Transverse colon (tissue), 4 donors: ENCODE results near the gene CHMP1A. TPM values are rescaled to one million over a fixed set of nuclear protein-coding genes. Genes with fewer than 3 reads are reported as not detected.

ENCODE experiments used
- DNase-seq: peaks from one replicate; pipeline ENCODE4 v3.0.0-alpha.2; 2019
- H3K27ac ChIP-seq, 4 donors: fragments of 200-600 bp; sonication (generic); 2 replicates each; pipeline ENCODE4 v1.5.1; 2016 to 2018; ENCODE audit warnings: inconsistent platforms in 4 of 4
- H3K27me3 ChIP-seq: fragments of 200-600 bp; sonication (generic); 2 replicates; pipeline ENCODE4 v1.5.1; 2017; ENCODE audit warnings: inconsistent platforms
- H3K36me3 ChIP-seq, 4 donors: fragments of 200-600 bp; sonication (generic); 2 replicates each; pipeline ENCODE4 v1.5.1; 2017 to 2019; ENCODE audit warnings: inconsistent platforms in 4 of 4
- H3K4me1 ChIP-seq, 4 donors: fragments of 200-600 bp; sonication (generic); 2 replicates each; pipeline ENCODE4 v1.5.1; 2017 to 2020; ENCODE audit warnings: inconsistent platforms in 4 of 4
- H3K4me3 ChIP-seq, 4 donors: fragments of 200-600 bp; sonication (generic); 1 replicate in 1 of 4; 2 replicates in 3 of 4; pipeline versions ENCODE4 v1.5.1 to v1.6.1; 2017 to 2019; ENCODE audit warnings: inconsistent platforms in 4 of 4
- H3K9me3 ChIP-seq, 2 donors: fragments of 200-600 bp; sonication (generic); 2 replicates each; pipeline ENCODE4 v1.5.1; 2017 to 2019; ENCODE audit warnings: inconsistent platforms in 2 of 2
- EP300 ChIP-seq: sonication (generic); formaldehyde crosslinking; IDR thresholded peaks from one replicate; pipeline ENCODE4 v1.6.1; 2017; ENCODE audit warnings: antibody characterized with exemption, low read depth
- POLR2A ChIP-seq: fragments of 450-650 bp; IDR thresholded peaks from one replicate; pipeline ENCODE4 v1.6.1; 2016; ENCODE audit warnings: antibody characterized with exemption, mild to moderate bottlenecking, moderate library complexity
- POLR2AphosphoS5 ChIP-seq, 3 donors: sonication (generic); formaldehyde crosslinking; IDR thresholded peaks; one replicate each; pipeline ENCODE4 v1.6.1; 2016; ENCODE audit warnings: antibody characterized with exemption in 3 of 3
- WGBS, 2 donors: methylation state at CpG; one replicate each; pipeline ENCODE4 v1.1.5; 2018; ENCODE audit warnings: low coverage in 1 of 2; 5-methylcytosine and 5-hydroxymethylcytosine counted together
- in situ Hi-C, 4 donors: fragments of 200-750 bp; cut with MboI; loops; one replicate each; pipeline versions ENCODE4 v1.15.0 to v1.15.1; 2017; ENCODE audit warnings: low sequenced_read_pairs in 3 of 4, low pct_ligation_motif_present in 1 of 4, low pct_unique_long_range_greater_than_20kb in 1 of 4
- intact Hi-C: fragments of 100-400 bp; cut with DNase I; formaldehyde crosslinking; loops from one replicate; pipeline ENCODE4 v1.15.1; 2023; ENCODE audit warnings: low total_unique reads
- total RNA-seq, 4 donors: library from RNA; depleted of rRNA; stranded (reverse); fragments of >200 nt; gene quantifications; one replicate each; pipeline ENCODE4 v1.1.0, GENCODE V29; 2016
- TF ChIP-seq, protein P1 (sequence below), 5 experiments: fragments of 200-600 bp in 3 of 5; fragments of 450-650 bp in 2 of 5; sonication (generic) in 3 of 5; IDR thresholded peaks; 1 replicate in 2 of 5; 2 replicates in 3 of 5; pipeline ENCODE4 v1.5.1; 2016 to 2017; ENCODE audit warnings: antibody characterized with exemption in 5 of 5, inconsistent platforms in 3 of 5, mild to moderate bottlenecking in 2 of 5, moderate library complexity in 1 of 5

CHMP1A gene
- total RNA-seq, 4 donors from 2014 or later: 131 to 184 (median 144) TPM

DNA sequence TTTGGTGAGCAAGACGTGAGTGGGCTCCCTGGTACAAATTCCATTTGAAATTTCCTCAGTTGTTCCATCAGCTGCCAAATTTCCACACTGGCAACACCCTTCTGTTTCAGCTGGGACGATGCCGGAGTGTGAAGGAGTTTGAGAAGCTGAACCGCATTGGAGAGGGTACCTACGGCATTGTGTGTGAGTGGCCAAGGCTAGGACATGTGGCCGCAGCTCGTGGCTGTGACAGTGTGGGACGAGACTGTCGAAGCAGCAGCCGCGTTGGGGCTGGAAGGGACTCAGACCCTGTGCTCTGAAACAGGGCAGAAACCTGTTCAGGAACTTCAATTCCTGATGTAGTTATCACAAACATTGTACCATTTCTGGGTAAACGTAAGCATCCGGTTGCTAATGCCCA, 31.6 kb upstream of the CHMP1A start:
- H3K27ac ChIP-seq: no peak overlapping the region
- in situ Hi-C loops: no loop called here
- TF ChIP-seq EP300 (no peak), POLR2AphosphoS5 (IDR thresholded peaks at IDR 0.05) (no peak), POLR2A (no peak)
- TF ChIP-seq, protein P1, sequence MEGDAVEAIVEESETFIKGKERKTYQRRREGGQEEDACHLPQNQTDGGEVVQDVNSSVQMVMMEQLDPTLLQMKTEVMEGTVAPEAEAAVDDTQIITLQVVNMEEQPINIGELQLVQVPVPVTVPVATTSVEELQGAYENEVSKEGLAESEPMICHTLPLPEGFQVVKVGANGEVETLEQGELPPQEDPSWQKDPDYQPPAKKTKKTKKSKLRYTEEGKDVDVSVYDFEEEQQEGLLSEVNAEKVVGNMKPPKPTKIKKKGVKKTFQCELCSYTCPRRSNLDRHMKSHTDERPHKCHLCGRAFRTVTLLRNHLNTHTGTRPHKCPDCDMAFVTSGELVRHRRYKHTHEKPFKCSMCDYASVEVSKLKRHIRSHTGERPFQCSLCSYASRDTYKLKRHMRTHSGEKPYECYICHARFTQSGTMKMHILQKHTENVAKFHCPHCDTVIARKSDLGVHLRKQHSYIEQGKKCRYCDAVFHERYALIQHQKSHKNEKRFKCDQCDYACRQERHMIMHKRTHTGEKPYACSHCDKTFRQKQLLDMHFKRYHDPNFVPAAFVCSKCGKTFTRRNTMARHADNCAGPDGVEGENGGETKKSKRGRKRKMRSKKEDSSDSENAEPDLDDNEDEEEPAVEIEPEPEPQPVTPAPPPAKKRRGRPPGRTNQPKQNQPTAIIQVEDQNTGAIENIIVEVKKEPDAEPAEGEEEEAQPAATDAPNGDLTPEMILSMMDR (IDR thresholded peaks at IDR 0.05): no peak
- no peak overlapping the region for H3K4me3 ChIP-seq
- intact Hi-C loops: no loop called here
- WGBS, 2 donors: 84 to 94% methylated on average over 8 to 13 of the region's 13 CpGs
- no peaks in the 10 kb centered on the region for H3K9me3 ChIP-seq
- H3K4me1 ChIP-seq: peaks cover 6 to 26% (median 15%) of the 10 kb centered on the region in 4 donors
- DNase-seq: no peak
- no peaks in the 10 kb centered on the region for H3K27me3 ChIP-seq
- H3K36me3 ChIP-seq: peaks cover 0 to 22% (median 9%) of the 10 kb centered on the region in 4 donors

- intact Hi-C loops: no loop called here
- Histone ChIP-seq H3K36me3 (peaks cover 0 to 19% (median 9%) of the 10 kb centered on the region in 4 donors), H3K4me3 (no peak overlapping the region), H3K4me1 (peaks cover 6 to 26% (median 15%) of the 10 kb centered on the region in 4 donors), H3K27ac (peak overlapping the region; percentile 93 to 97 (median 96)), H3K27me3 (no peaks in the 10 kb centered on the region), H3K9me3 (no peaks in the 10 kb centered on the region)
- TF ChIP-seq, protein P1 (IDR thresholded peaks at IDR 0.05): no peak
- TF ChIP-seq EP300 (no peak), POLR2AphosphoS5 (IDR thresholded peaks at IDR 0.05) (no peak), POLR2A (no peak)
- WGBS, 2 donors: 71 to 88% methylated on average over 5 of the region's 5 CpGs
- in situ Hi-C loops: no loop called here
- no peak for DNase-seq
These were observed 30.9 kb upstream of the CHMP1A start for GRCh38 chr16:89688395-89688794.

- in situ Hi-C loops: no loop called here
- peak; percentile 90 for DNase-seq
- H3K36me3 ChIP-seq: peaks cover 0 to 18% (median 6%) of the 10 kb centered on the region in 4 donors
- peak overlapping the region; percentile 93 to 97 (median 96) for H3K27ac ChIP-seq
- no peaks in the 10 kb centered on the region for H3K9me3 ChIP-seq
- TF ChIP-seq, protein P1 (IDR thresholded peaks at IDR 0.05): no peak
- no peak for TF ChIP-seq EP300
- peak; percentile 86 for TF ChIP-seq POLR2A
- peak; percentile 24 to 94 (median 90) for TF ChIP-seq POLR2AphosphoS5 (IDR thresholded peaks at IDR 0.05)
- H3K4me1 ChIP-seq: peaks cover 6 to 26% (median 15%) of the 10 kb centered on the region in 4 donors
- intact Hi-C loops: no loop called here
- H3K27me3 ChIP-seq: no peaks in the 10 kb centered on the region
- peak overlapping the region; percentile 58 to 94 (median 88) for H3K4me3 ChIP-seq
- 7 to 17% methylated on average over 9 to 33 of the region's 42 CpGs for WGBS, 2 donors
These were observed 29.8 kb upstream of the CHMP1A start for GRCh38 chr16:89687092-89687940.

DNA sequence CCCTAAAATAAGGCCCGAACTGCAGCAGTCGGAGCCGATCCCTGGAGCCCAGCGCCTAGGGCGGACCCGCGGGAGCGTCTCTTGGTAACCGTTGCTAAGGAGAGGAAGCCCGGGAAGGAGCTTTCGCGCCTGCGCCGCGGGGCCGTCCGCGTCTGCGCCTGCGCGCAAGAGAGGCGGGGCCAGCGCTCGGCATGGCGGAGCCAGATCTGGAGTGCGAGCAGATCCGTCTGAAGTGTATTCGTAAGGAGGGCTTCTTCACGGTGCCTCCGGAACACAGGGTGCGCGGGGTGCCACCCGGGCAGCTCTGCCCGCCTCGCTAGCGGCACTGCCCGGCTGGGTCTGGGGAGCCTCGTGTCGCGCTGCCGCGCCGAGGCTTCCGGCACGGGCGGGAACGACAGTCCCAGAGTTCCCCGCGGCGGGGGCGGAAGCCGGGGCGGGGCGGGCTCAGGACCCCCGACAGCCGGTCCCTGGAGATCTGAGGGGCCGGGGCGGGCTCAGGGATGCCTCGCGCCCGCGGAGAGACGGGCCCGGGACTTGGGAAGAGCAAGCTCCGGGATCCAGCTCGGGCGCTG, 29.1 kb upstream of the CHMP1A start, which contains the start of gene CDK10:
Gene CDK10, plus strand, starts transcription at position 170 of the 572 bp plus-strand sequence. Its CDS starts 22 bp downstream, at position 192.
- no peaks in the 10 kb centered on the region for H3K27me3 ChIP-seq
- peak; percentile 94 for DNase-seq

More for the DNA sequence above, 29.1 kb upstream of the CHMP1A start, which contains the start of gene CDK10:
- TF ChIP-seq, protein P1 (IDR thresholded peaks at IDR 0.05): peak in 1 of 5 experiments; percentile 18
- TF ChIP-seq POLR2AphosphoS5 (IDR thresholded peaks at IDR 0.05) (peak; percentile 88 to 97 (median 93)), POLR2A (peak; percentile 77), EP300 (no peak)
- peaks cover 0 to 11% (median 3%) of the 10 kb centered on the region in 4 donors for H3K36me3 ChIP-seq
- peaks cover 6 to 26% (median 15%) of the 10 kb centered on the region in 4 donors for H3K4me1 ChIP-seq
- in situ Hi-C loops: no loop called here
- peak within 1 kb of the TSS; percentile 93 to 97 (median 96) for H3K27ac ChIP-seq
- intact Hi-C loops: no loop called here
- no peaks in the 10 kb centered on the region for H3K9me3 ChIP-seq
- 0% methylated on average over 38 of the region's 67 CpGs; no CpG with 5 or more reads in 1 of the 2 donors for WGBS, 2 donors
- H3K4me3 ChIP-seq: peak within 1 kb of the TSS; percentile 58 to 94 (median 88)
